ENCODE data around the gene COX19.

COX19 gene

GRCh38 chr7:978049-978346 lies 2.6 kb upstream of the COX19 start:
- Histone ChIP-seq H3K4me3 (ENCODE audit: low read length) (no peak overlapping the region), H3K27me3 (replicated peaks; ENCODE audit: insufficient read depth, low read length) (peaks cover 48% of the 10 kb centered on the region), H3K9ac (ENCODE audit: low read length) (no peak overlapping the region), H3K36me3 (replicated peaks; ENCODE audit: insufficient read depth, low read length) (0 out of 2 replicates have a peak, but pooled peaks cover 2% of the 10 kb centered on the region), H3K9me2 (replicated peaks; ENCODE audit: insufficient read depth, low read length) (no peaks in the 10 kb centered on the region), H3K27ac (ENCODE audit: low read length) (no peak overlapping the region), H3F3A (ENCODE audit: insufficient read depth, low read length) (peaks cover 5% of the 10 kb centered on the region; the same call in 1 of the 2 replicates), H3K4me2 (ENCODE audit: low read depth, low read length) (no peak overlapping the region), H2AFZ (ENCODE audit: low read length) (no peak overlapping the region), H3K79me2 (ENCODE audit: low read length) (peaks cover 24% of the 10 kb centered on the region), H4K20me1 (ENCODE audit: insufficient read depth, low read length) (peaks cover 6% of the 10 kb centered on the region; the same call in 1 of the 2 replicates), H3K9me3 (replicated peaks; ENCODE audit: insufficient read depth, low read length) (no peaks in the 10 kb centered on the region), H3K4me1 (ENCODE audit: low read length) (no peaks in the 10 kb centered on the region)
- TF ChIP-seq EZH2phosphoT487 (IDR thresholded peaks at IDR 0.05; ENCODE audit: low read length) (no peak), EZH2 (optimal IDR thresholded peaks at IDR 0.05; ENCODE audit: low read depth, low read length) (no peak)
- no peak for DNase-seq

GRCh38 chr7:977326-978048 lies 2.1 kb upstream of the COX19 start:
- Histone ChIP-seq H3K27me3 (replicated peaks; ENCODE audit: insufficient read depth, low read length) (peaks cover 45% of the 10 kb centered on the region), H3K4me3 (ENCODE audit: low read length) (no peak overlapping the region), H3F3A (ENCODE audit: insufficient read depth, low read length) (peaks cover 5% of the 10 kb centered on the region; the same call in 1 of the 2 replicates), H3K79me2 (ENCODE audit: low read length) (peaks cover 29% of the 10 kb centered on the region), H3K4me1 (ENCODE audit: low read length) (no peaks in the 10 kb centered on the region), H3K4me2 (ENCODE audit: low read depth, low read length) (no peak overlapping the region), H4K20me1 (ENCODE audit: insufficient read depth, low read length) (peaks cover 6% of the 10 kb centered on the region; the same call in 1 of the 2 replicates), H3K9ac (ENCODE audit: low read length) (no peak overlapping the region), H2AFZ (ENCODE audit: low read length) (no peak overlapping the region), H3K9me2 (replicated peaks; ENCODE audit: insufficient read depth, low read length) (no peaks in the 10 kb centered on the region), H3K27ac (ENCODE audit: low read length) (no peak overlapping the region), H3K36me3 (replicated peaks; ENCODE audit: insufficient read depth, low read length) (0 out of 2 replicates have a peak, but pooled peaks cover 7% of the 10 kb centered on the region), H3K9me3 (replicated peaks; ENCODE audit: insufficient read depth, low read length) (no peaks in the 10 kb centered on the region)
- DNase-seq, result no peak
- no peak for TF ChIP-seq EZH2phosphoT487 (IDR thresholded peaks at IDR 0.05; ENCODE audit: low read length)
- no peak for TF ChIP-seq CTCF (IDR thresholded peaks at IDR 0.05; ENCODE audit: low read length)
- no peak for TF ChIP-seq EZH2 (optimal IDR thresholded peaks at IDR 0.05; ENCODE audit: low read depth, low read length)

GRCh38 chr7:976901-977325 lies 1.6 kb upstream of the COX19 start:
- Histone ChIP-seq H3K27ac (ENCODE audit: low read length) (no peak overlapping the region), H3K4me3 (ENCODE audit: low read length) (no peak overlapping the region), H3K9me2 (replicated peaks; ENCODE audit: insufficient read depth, low read length) (no peaks in the 10 kb centered on the region), H3K4me2 (ENCODE audit: low read depth, low read length) (no peak overlapping the region), H3K9ac (ENCODE audit: low read length) (no peak overlapping the region), H3K9me3 (replicated peaks; ENCODE audit: insufficient read depth, low read length) (no peaks in the 10 kb centered on the region), H4K20me1 (ENCODE audit: insufficient read depth, low read length) (peaks cover 6% of the 10 kb centered on the region; the same call in 1 of the 2 replicates), H3K36me3 (replicated peaks; ENCODE audit: insufficient read depth, low read length) (0 out of 2 replicates have a peak, but pooled peaks cover 10% of the 10 kb centered on the region), H3F3A (ENCODE audit: insufficient read depth, low read length) (peaks cover 5% of the 10 kb centered on the region; the same call in 1 of the 2 replicates), H3K27me3 (replicated peaks; ENCODE audit: insufficient read depth, low read length) (peaks cover 39% of the 10 kb centered on the region), H3K4me1 (ENCODE audit: low read length) (no peaks in the 10 kb centered on the region), H2AFZ (ENCODE audit: low read length) (no peak overlapping the region), H3K79me2 (ENCODE audit: low read length) (peaks cover 34% of the 10 kb centered on the region)
- TF ChIP-seq CTCF (IDR thresholded peaks at IDR 0.05; ENCODE audit: low read length) (no peak), EZH2 (optimal IDR thresholded peaks at IDR 0.05; ENCODE audit: low read depth, low read length) (no peak), EZH2phosphoT487 (IDR thresholded peaks at IDR 0.05; ENCODE audit: low read length) (no peak)
- DNase-seq, result no peak
